Common myeloid progenitor, CD34-positive (primary cell): ENCODE results near the gene HMGA1.

Experiments
- CTCF ChIA-PET: fragments of 350-600 bp; sonication (Branson Sonifier 250); formaldehyde crosslinking; loops from one replicate; lab custom pipeline; 2021; ENCODE audit warnings: antibody characterized with exemption; lab: Charles Lee
- POLR2A ChIA-PET: fragments of 350-600 bp; sonication (Branson Sonifier 250); formaldehyde crosslinking; loops from one replicate; lab custom pipeline; 2021; ENCODE audit warnings: antibody characterized with exemption; lab: Charles Lee
- DNase-seq, 3 donors: peaks; one replicate each; pipeline versions ENCODE4 v3.0.0 to v3.0.0-alpha.2; 2013
- H3K27ac ChIP-seq, 2 experiments: 1 replicate in 1 of 2; 2 replicates in 1 of 2; pipeline ENCODE4 v1.7.0; 2013; ENCODE audit warnings: inconsistent platforms in 2 of 2, low read length in 2 of 2, mild to moderate bottlenecking in 2 of 2, low read depth in 1 of 2, moderate library complexity in 1 of 2; ENCODE audit not compliant: severe bottlenecking in 2 of 2, insufficient read depth in 1 of 2, poor library complexity in 1 of 2
- H3K27me3 ChIP-seq, 5 experiments: replicated peaks in 2 of 5; 1 replicate in 3 of 5; 2 replicates in 2 of 5; pipeline versions ENCODE4 v1.6.1 to v1.7.0; 2013; ENCODE audit warnings: low read length in 4 of 5, mild to moderate bottlenecking in 2 of 5, moderate library complexity in 2 of 5, inconsistent platforms in 1 of 5; ENCODE audit not compliant: insufficient read depth in 5 of 5, control insufficient read depth in 4 of 5
- H3K36me3 ChIP-seq, 4 experiments: 1 replicate in 2 of 4; 2 replicates in 2 of 4; pipeline versions ENCODE4 v1.6.1 to v1.7.0; 2013; ENCODE audit warnings: low read length in 3 of 4, control low read depth in 1 of 4, mild to moderate bottlenecking in 1 of 4; ENCODE audit not compliant: control insufficient read depth in 4 of 4, insufficient read depth in 4 of 4
- H3K4me1 ChIP-seq, 4 experiments: 1 replicate in 3 of 4; 2 replicates in 1 of 4; pipeline versions ENCODE4 v1.6.1 to v1.7.1; 2013; ENCODE audit warnings: low read length in 3 of 4, mild to moderate bottlenecking in 3 of 4, control low read depth in 1 of 4, inconsistent platforms in 1 of 4, moderate library complexity in 1 of 4; ENCODE audit not compliant: control insufficient read depth in 4 of 4, insufficient read depth in 4 of 4; ENCODE audit errors: control extremely low read depth in 1 of 4
- H3K4me3 ChIP-seq, 7 experiments: 1 replicate in 4 of 7; 2 replicates in 3 of 7; pipeline versions ENCODE4 v1.5.1 to v1.7.0; 2013; ENCODE audit warnings: mild to moderate bottlenecking in 7 of 7, low read length in 6 of 7, moderate library complexity in 6 of 7, inconsistent platforms in 2 of 7, low read depth in 2 of 7, control low read depth in 1 of 7; ENCODE audit not compliant: insufficient read depth in 4 of 7, control insufficient read depth in 1 of 7; ENCODE audit errors: extremely low read depth in 1 of 7
- H3K9me3 ChIP-seq, 5 experiments: 1 replicate in 4 of 5; 2 replicates in 1 of 5; pipeline versions ENCODE4 v1.6.1 to v1.7.1; 2013; ENCODE audit warnings: low read length in 4 of 5, mild to moderate bottlenecking in 2 of 5, inconsistent platforms in 1 of 5, low read depth in 1 of 5, moderate library complexity in 1 of 5; ENCODE audit not compliant: control insufficient read depth in 4 of 5, insufficient read depth in 2 of 5; ENCODE audit errors: control extremely low read depth in 1 of 5
- WGBS: methylation state at CpG from one replicate; pipeline ENCODE4 v1.1.5; 2013; ENCODE audit not compliant: insufficient coverage; 5-methylcytosine and 5-hydroxymethylcytosine counted together

The HMGA1 gene

GRCh38 chr6:34223381-34223955 lies 13.2 kb upstream of the HMGA1 start:
- POLR2A ChIA-PET: interaction anchor here (0.6 to 2.0 kb wide), 3 partner anchors 13 to 21 kb away, joined by 5 to 17 read pairs (median 6); partner anchors contain the start of gene HMGA1
- Histone ChIP-seq H3K4me3 (peak overlapping the region in 4 of 7 experiments; percentile 15 to 54 (median 25)), H3K36me3 (no peaks in the 10 kb centered on the region), H3K9me3 (no peaks in the 10 kb centered on the region), H3K4me1 (peaks cover 3 to 41% (median 20%) of the 10 kb centered on the region in 4 experiments), H3K27me3 (no peaks in the 10 kb centered on the region), H3K27ac (peak overlapping the region in 1 of 2 experiments; percentile 71)
- 69% methylated on average over 15 of the region's 16 CpGs for WGBS
- CTCF ChIA-PET: interaction anchor here (0.8 to 2.1 kb wide), 10 partner anchors 9 to 193 kb away, joined by 3 to 7 read pairs (median 4); partner anchors contain the start of gene HMGA1
- no peak for DNase-seq

- Histone ChIP-seq H3K4me3 (peak overlapping the region; percentile 31 to 79 (median 65)), H3K9me3 (no peaks in the 10 kb centered on the region), H3K4me1 (peaks cover 3 to 45% (median 20%) of the 10 kb centered on the region in 4 experiments), H3K27ac (peak overlapping the region; percentile 95 to 98), H3K36me3 (no peaks in the 10 kb centered on the region), H3K27me3 (no peaks in the 10 kb centered on the region)
- 4% methylated on average over 26 of the region's 55 CpGs for WGBS
- POLR2A ChIA-PET: interaction anchor here (1.4 to 2.0 kb wide), 2 partner anchors 12 to 20 kb away, joined by 6 to 17 read pairs; partner anchors contain the start of gene HMGA1
- CTCF ChIA-PET: interaction anchor here (0.8 to 2.1 kb wide), 11 partner anchors 9 to 192 kb away, joined by 3 to 7 read pairs (median 4); partner anchors contain the start of gene HMGA1
- DNase-seq: peak; percentile 96 to 99 (median 99)
Observed at GRCh38 chr6:34223956-34224940, 12.4 kb upstream of the HMGA1 start.

GRCh38 chr6:34225551-34225950 lies 11.1 kb upstream of the HMGA1 start:
- no peak for DNase-seq
- H3K27ac ChIP-seq: no peak overlapping the region
- 90% methylated on average over 3 of the region's 5 CpGs for WGBS
- no peak overlapping the region for H3K4me3 ChIP-seq
- peaks cover 3 to 46% (median 21%) of the 10 kb centered on the region in 4 experiments for H3K4me1 ChIP-seq
- H3K36me3 ChIP-seq: no peaks in the 10 kb centered on the region
- no peaks in the 10 kb centered on the region for H3K27me3 ChIP-seq
- no peaks in the 10 kb centered on the region for H3K9me3 ChIP-seq
- CTCF ChIA-PET: no interaction called here
- POLR2A ChIA-PET: no interaction called here

- ChIA-PET POLR2A (no interaction called here), CTCF (interaction anchor here (0.9 to 1.0 kb wide), 3 partner anchors 11 to 20 kb away, joined by 3 read pairs; no protein-coding TSS in a partner anchor)
- H3K4me3 ChIP-seq: no peak overlapping the region
- H3K36me3 ChIP-seq: no peaks in the 10 kb centered on the region
- peaks cover 3 to 51% (median 24%) of the 10 kb centered on the region in 4 experiments for H3K4me1 ChIP-seq
- 81% methylated on average over 6 of the region's 7 CpGs for WGBS
- H3K9me3 ChIP-seq: no peaks in the 10 kb centered on the region
- no peaks in the 10 kb centered on the region for H3K27me3 ChIP-seq
- no peak overlapping the region for H3K27ac ChIP-seq
- no peak for DNase-seq
Observed at GRCh38 chr6:34226066-34226465, 10.6 kb upstream of the HMGA1 start.

GRCh38 chr6:34226731-34227586 lies 9.7 kb upstream of the HMGA1 start:
- no peak overlapping the region for H3K27ac ChIP-seq
- no peaks in the 10 kb centered on the region for H3K9me3 ChIP-seq
- peaks cover 3 to 53% (median 26%) of the 10 kb centered on the region in 4 experiments for H3K4me1 ChIP-seq
- no peak overlapping the region for H3K4me3 ChIP-seq
- WGBS: 100% methylated on average over 11 of the region's 15 CpGs
- CTCF ChIA-PET: interaction anchor here (0.6 to 1.4 kb wide), 6 partner anchors 12 to 31 kb away, joined by 3 read pairs; no protein-coding TSS in a partner anchor
- no peaks in the 10 kb centered on the region for H3K36me3 ChIP-seq
- POLR2A ChIA-PET: interaction anchor here (1.2 kb wide), 1 partner anchor 10 kb away, joined by 4 read pairs; the partner anchor contains the start of gene HMGA1
- H3K27me3 ChIP-seq: no peaks in the 10 kb centered on the region
- peak in 2 of 3 donors; percentile 42 to 52 for DNase-seq

- no peak overlapping the region for H3K27ac ChIP-seq
- POLR2A ChIA-PET: interaction anchor here (1.2 kb wide), 1 partner anchor 9 kb away, joined by 4 read pairs; the partner anchor contains the start of gene HMGA1
- H3K27me3 ChIP-seq: no peaks in the 10 kb centered on the region
- H3K4me1 ChIP-seq: peaks cover 3 to 53% (median 26%) of the 10 kb centered on the region in 4 experiments
- no peaks in the 10 kb centered on the region for H3K36me3 ChIP-seq
- H3K9me3 ChIP-seq: no peaks in the 10 kb centered on the region
- H3K4me3 ChIP-seq: no peak overlapping the region
- CTCF ChIA-PET: interaction anchor here (1.4 kb wide), 1 partner anchor 32 kb away, joined by 3 read pairs; no protein-coding TSS in a partner anchor
- DNase-seq: no peak
- WGBS: 97% methylated on average over 15 of the region's 16 CpGs
Observed at GRCh38 chr6:34227761-34228421, 8.8 kb upstream of the HMGA1 start.
